H1 (cell line): ENCODE data around the gene ENTPD2. TPM values are rescaled to one million over a fixed set of nuclear protein-coding genes. Genes with fewer than 3 reads are reported as not detected.
A peak's percentile ranks its signal among the peaks of the same experiment; 100 is the strongest.

Source experiments
- CTCF ChIA-PET: fragments of 300-600 bp; sonication (Branson Sonifier 250); formaldehyde crosslinking; loops from one replicate; lab custom pipeline; 2021; ENCODE audit not compliant: partially characterized antibody; lab: Charles Lee
- POLR2A ChIA-PET: fragments of 300-600 bp; sonication (Branson Sonifier 250); formaldehyde crosslinking; loops from one replicate; lab custom pipeline; 2021; ENCODE audit warnings: inconsistent platforms; ENCODE audit not compliant: partially characterized antibody; lab: Charles Lee
- DNase-seq, 2 experiments: peaks; one replicate each; pipeline versions ENCODE4 v3.0.0 to v3.0.0-alpha.2; 2010 to 2022; ENCODE audit warnings: low spot score in 2 of 2, low read depth in 1 of 2, mixed read lengths in 1 of 2
- FAIRE-seq: peaks from 2 replicates; lab custom pipeline; 2011; peaks lifted over from hg19 to GRCh38; lab: Jason Lieb, UNC
- H2AFZ ChIP-seq: 2 replicates; pipeline ENCODE4 v1.8.1; 2012; ENCODE audit warnings: low read length, inconsistent platforms
- H2AK5ac ChIP-seq: 2 replicates; pipeline ENCODE4 v1.6.1; 2013; ENCODE audit warnings: low read depth, low read length
- H2BK120ac ChIP-seq: replicated peaks from 2 replicates; pipeline ENCODE3; 2013; ENCODE audit warnings: low read depth, low read length, inconsistent platforms
- H2BK12ac ChIP-seq: 2 replicates; pipeline ENCODE4 v1.6.1; 2013; ENCODE audit warnings: low read depth, low read length
- H2BK15ac ChIP-seq: 2 replicates; pipeline ENCODE4 v1.6.1; 2013; ENCODE audit warnings: low read length
- H2BK20ac ChIP-seq: 2 replicates; pipeline ENCODE4 v1.6.1; 2013; ENCODE audit warnings: low read length
- H2BK5ac ChIP-seq: 2 replicates; pipeline ENCODE4 v1.6.1; 2013; ENCODE audit warnings: low read depth, low read length
- H3K14ac ChIP-seq: 2 replicates; pipeline ENCODE4 v1.6.1; 2013; ENCODE audit warnings: inconsistent platforms; ENCODE audit not compliant: insufficient read length
- H3K18ac ChIP-seq: 2 replicates; pipeline ENCODE4 v1.6.1; 2013; ENCODE audit warnings: low read length; ENCODE audit errors: extremely low read depth
- H3K23ac ChIP-seq: 2 replicates; pipeline ENCODE4 v1.6.1; 2013; ENCODE audit warnings: inconsistent platforms; ENCODE audit not compliant: insufficient read length
- H3K23me2 ChIP-seq: 2 replicates; pipeline ENCODE4 v1.6.1; 2013; ENCODE audit warnings: low read depth, low read length
- H3K27ac ChIP-seq: 2 replicates; pipeline ENCODE4 v1.6.1; 2011; ENCODE audit warnings: low read depth, low read length, inconsistent platforms
- H3K27me3 ChIP-seq, 4 experiments: replicated peaks in 1 of 4; 1 replicate in 1 of 4; 2 replicates in 3 of 4; pipeline versions ENCODE4 v1.6.1 to v1.8.1; 2011 to 2013; ENCODE audit warnings: low read length in 3 of 4, mild to moderate bottlenecking in 3 of 4, inconsistent platforms in 2 of 4, mixed read lengths in 2 of 4, moderate library complexity in 1 of 4; ENCODE audit not compliant: control insufficient read depth in 3 of 4, insufficient read depth in 3 of 4; ENCODE audit errors: extremely low read depth in 1 of 4
- H3K36me3 ChIP-seq, 4 experiments: 2 replicates each; pipeline versions ENCODE4 v1.6.1 to v1.8.1; 2011 to 2013; ENCODE audit warnings: mild to moderate bottlenecking in 4 of 4, low read length in 3 of 4, moderate library complexity in 2 of 4, control low read depth in 1 of 4, inconsistent platforms in 1 of 4; ENCODE audit not compliant: insufficient read depth in 4 of 4, control insufficient read depth in 2 of 4
- H3K4ac ChIP-seq: replicated peaks from 2 replicates; pipeline ENCODE3; 2013; ENCODE audit warnings: low read length, low read depth, mixed read lengths, inconsistent platforms; ENCODE audit not compliant: insufficient read length
- H3K4me1 ChIP-seq, 4 experiments: replicated peaks in 1 of 4; 1 replicate in 1 of 4; 2 replicates in 3 of 4; pipeline versions ENCODE4 v1.6.1 to v1.8.1; 2011 to 2013; ENCODE audit warnings: low read length in 3 of 4, inconsistent platforms in 2 of 4, mixed read lengths in 1 of 4; ENCODE audit not compliant: insufficient read depth in 4 of 4, control insufficient read depth in 3 of 4
- H3K4me2 ChIP-seq, 2 experiments: 2 replicates each; pipeline versions ENCODE4 v1.6.1 to v1.8.1; 2011 to 2013; ENCODE audit warnings: low read depth in 2 of 2, low read length in 2 of 2, control low read depth in 1 of 2, inconsistent platforms in 1 of 2, mild to moderate bottlenecking in 1 of 2; ENCODE audit not compliant: insufficient read depth in 1 of 2
- H3K4me3 ChIP-seq, 4 experiments: fragments of 200-600, 300-600 bp in 1 of 4; sonication (generic), shearing (Covaris generic), sonication (Bioruptor Twin) in 1 of 4; 2 replicates each; pipeline versions ENCODE4 v1.5.1 to v1.8.1; 2011 to 2016; ENCODE audit warnings: low read length in 4 of 4, low read depth in 3 of 4, control low read depth in 2 of 4, inconsistent platforms in 2 of 4, mild to moderate bottlenecking in 2 of 4, mixed read lengths in 1 of 4, moderate library complexity in 1 of 4; ENCODE audit not compliant: insufficient read depth in 2 of 4; ENCODE audit errors: extremely low read depth in 1 of 4
- H3K56ac ChIP-seq: replicated peaks from 2 replicates; pipeline ENCODE3; 2013; ENCODE audit warnings: low read depth, mild to moderate bottlenecking, mixed read lengths, low read length, inconsistent platforms; ENCODE audit not compliant: insufficient read length
- H3K79me1 ChIP-seq: 2 replicates; pipeline ENCODE4 v1.6.1; 2013; ENCODE audit warnings: low read depth, low read length, control low read depth
- H3K79me2 ChIP-seq, 2 experiments: 2 replicates each; pipeline versions ENCODE4 v1.6.1 to v1.8.1; 2012 to 2013; ENCODE audit warnings: low read length in 2 of 2, mild to moderate bottlenecking in 2 of 2, inconsistent platforms in 1 of 2; ENCODE audit not compliant: insufficient read depth in 2 of 2, control insufficient read depth in 1 of 2
- H3K9ac ChIP-seq, 4 experiments: replicated peaks in 1 of 4; 1 replicate in 1 of 4; 2 replicates in 3 of 4; pipeline versions ENCODE4 v1.6.1 to v1.8.1; 2011 to 2013; ENCODE audit warnings: low read depth in 3 of 4, low read length in 3 of 4, control low read depth in 2 of 4, mild to moderate bottlenecking in 2 of 4, moderate library complexity in 2 of 4, inconsistent platforms in 1 of 4; ENCODE audit errors: extremely low read depth in 1 of 4
- H3K9me3 ChIP-seq, 2 experiments: 2 replicates each; pipeline versions ENCODE4 v1.6.1 to v1.8.1; 2012 to 2013; ENCODE audit warnings: mild to moderate bottlenecking in 2 of 2, moderate library complexity in 2 of 2, control low read depth in 1 of 2, inconsistent platforms in 1 of 2, low read depth in 1 of 2, low read length in 1 of 2, mixed read lengths in 1 of 2; ENCODE audit not compliant: insufficient read depth in 2 of 2
- H4K20me1 ChIP-seq, 2 experiments: replicated peaks in 1 of 2; 2 replicates each; pipeline versions ENCODE3 to v1.8.1; 2011 to 2013; ENCODE audit warnings: inconsistent platforms in 2 of 2, low read length in 2 of 2, mild to moderate bottlenecking in 1 of 2; ENCODE audit not compliant: insufficient read depth in 2 of 2, control insufficient read depth in 1 of 2
- H4K5ac ChIP-seq: 2 replicates; pipeline ENCODE4 v1.6.1; 2013; ENCODE audit warnings: low read length, low read depth, mixed read lengths, inconsistent platforms; ENCODE audit not compliant: insufficient read length
- H4K8ac ChIP-seq: 2 replicates; pipeline ENCODE4 v1.8.0; 2013; ENCODE audit warnings: mild to moderate bottlenecking, moderate library complexity, low read length, inconsistent platforms; ENCODE audit not compliant: insufficient read depth; ENCODE audit errors: extremely low read depth
- H4K91ac ChIP-seq: replicated peaks from 2 replicates; pipeline ENCODE3; 2013; ENCODE audit warnings: low read length, mixed read lengths, inconsistent platforms; ENCODE audit not compliant: insufficient read length
- BCL11A ChIP-seq, 2 experiments: IDR thresholded peaks; one replicate each; pipeline ENCODE4 v1.6.1; 2011; ENCODE audit warnings: low read depth in 2 of 2, low read length in 2 of 2, mild to moderate bottlenecking in 2 of 2
- EZH2 ChIP-seq: fragments of 200-600 bp; sonication (generic); IDR thresholded peaks from 2 replicates; pipeline ENCODE4 v1.7.1; 2012; ENCODE audit warnings: low read depth, mild to moderate bottlenecking, moderate library complexity, low read length, inconsistent platforms; ENCODE audit not compliant: severe bottlenecking
- MAX ChIP-seq: IDR thresholded peaks from 2 replicates; pipeline ENCODE4 v1.6.1; 2012; ENCODE audit warnings: inconsistent platforms
- ZNF274 ChIP-seq: IDR thresholded peaks from 2 replicates; pipeline ENCODE4 v1.7.0; 2012; ENCODE audit warnings: low read length, borderline replicate concordance; ENCODE audit errors: extremely low read depth
- WGBS, 2 experiments: shearing (Covaris generic) in 1 of 2; methylation state at CpG; one replicate each; pipeline versions ENCODE4 v1.1.6 to v1.1.7; 2013 to 2015; ENCODE audit warnings: low lambda C conversion rate in 2 of 2, mixed read lengths in 2 of 2, inconsistent platforms in 1 of 2, low coverage in 1 of 2, missing lambda C conversion rate in 1 of 2; ENCODE audit not compliant: insufficient replicate concordance in 2 of 2, insufficient coverage in 1 of 2, insufficient read length in 1 of 2; ENCODE audit errors: extremely low coverage in 1 of 2, missing lambda C conversion rate in 1 of 2; 5-methylcytosine and 5-hydroxymethylcytosine counted together
- polyA plus RNA-seq, 7 experiments: library from polyadenylated mRNA; depleted of rRNA in 3 of 7; stranded (reverse) in 5 of 7; unstranded in 2 of 7; fragments of >200 nt in 5 of 7; fragments of 200-250 nt in 2 of 7; gene quantifications; 1 replicate in 5 of 7; 2 replicates in 1 of 7; 4 replicates in 1 of 7; pipeline versions ENCODE4 v1.2.1 to v1.2.3, GENCODE V29; 2011 to 2013; ENCODE audit warnings: missing spikeins in 2 of 7, mixed read lengths in 2 of 7
- total RNA-seq: library from RNA; stranded (reverse); fragmentation: NEBNext Ultra II Directional; extraction: Animal tissue kit (Norgen Biotek cat#: 25700); gene quantifications from 2 replicates; pipeline ENCODE4 v1.2.1, GENCODE V29; 2021
- TF ChIP-seq, protein P1 (sequence below): IDR thresholded peaks from 2 replicates; pipeline ENCODE4 v1.6.1; 2012; ENCODE audit warnings: inconsistent platforms

The ENTPD2 gene
- total and polyA plus RNA-seq, 2 of the 8 experiments (the other 6 are each of a cell fraction or from before 2014, with no cell fraction given), result 0.65 to 3.8 TPM

DNA sequence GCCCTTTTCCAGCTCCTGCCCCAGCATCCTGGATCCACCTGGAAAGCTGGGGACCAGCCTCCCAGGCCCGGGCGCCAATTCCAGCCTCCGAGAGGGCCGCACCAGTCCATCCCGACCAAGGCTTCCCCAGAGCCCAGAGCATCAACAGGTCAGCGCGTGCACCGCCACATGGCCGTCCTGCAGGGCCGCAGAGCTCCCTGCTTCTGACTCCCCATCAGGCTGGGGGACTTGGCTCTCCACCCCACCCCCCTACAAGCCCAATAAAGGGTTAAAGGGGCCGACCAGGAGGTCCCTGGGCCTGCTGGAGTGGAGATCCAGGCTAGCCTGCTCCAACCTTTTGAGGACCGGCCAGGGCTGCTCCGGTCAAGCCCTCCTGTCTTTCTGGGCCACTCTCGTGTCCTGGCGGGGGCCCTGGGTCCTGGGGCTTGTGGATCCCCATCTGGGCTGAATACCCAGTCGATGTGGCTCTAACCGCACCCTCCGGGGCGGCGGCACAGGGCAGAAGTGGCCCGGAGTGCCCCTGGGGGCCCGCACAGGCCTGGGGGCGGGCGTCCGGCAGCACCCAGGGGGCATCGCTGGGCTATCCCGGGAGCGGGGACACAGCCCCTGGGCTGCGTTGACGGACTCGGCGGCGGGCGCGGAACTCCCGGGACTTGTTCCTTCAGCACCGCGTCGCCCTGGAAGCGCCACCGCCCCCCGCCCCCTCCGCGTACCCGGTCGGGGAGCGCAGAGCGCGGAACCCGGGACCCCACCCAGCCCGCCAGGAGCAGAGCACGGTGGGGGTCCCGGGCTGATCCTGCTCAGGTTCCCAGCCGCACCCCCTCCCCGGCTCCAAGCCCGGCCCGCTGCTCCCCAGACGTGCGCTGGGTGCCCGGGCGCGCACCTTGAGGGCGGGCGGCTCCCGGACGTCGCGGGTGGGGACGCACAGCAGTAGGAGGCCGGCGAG, 590 bp downstream of the ENTPD2 start:
- Histone ChIP-seq H4K20me1 (peaks cover 1 to 9% of the 10 kb centered on the region in 2 experiments), H3K4me1 (peaks cover 0 to 23% (median 14%) of the 10 kb centered on the region in 4 experiments; a peak in 5 of 7 replicates), H2AFZ (no peak overlapping the region), H3K14ac (no peak overlapping the region), H2BK5ac (no peak overlapping the region), H3K4ac (no peak overlapping the region), H3K27ac (no peak overlapping the region), H4K8ac (peak overlapping the region; percentile 25; the same call in 1 of the 2 replicates), H3K23me2 (peaks cover 10% of the 10 kb centered on the region; the same call in 1 of the 2 replicates), H3K79me2 (no peaks in the 10 kb centered on the region), H3K9ac (no peak overlapping the region), H3K9me3 (no peaks in the 10 kb centered on the region), H3K23ac (no peak overlapping the region), H4K5ac (no peak overlapping the region), H3K27me3 (peaks cover 19 to 67% (median 54%) of the 10 kb centered on the region in 4 experiments), H4K91ac (no peak overlapping the region), H3K4me2 (peak overlapping the region; percentile 62 to 65), H2AK5ac (no peak overlapping the region)
- ChIA-PET CTCF (interaction anchor here (0.7 to 8.6 kb wide), 11 partner anchors 11 to 189 kb away, joined by 3 to 291 read pairs (median 5); partner anchors contain the start of genes ABCA2 and SAPCD2), POLR2A (interaction anchor here (0.6 to 1.5 kb wide), 7 partner anchors 7 to 326 kb away, joined by 3 to 4 read pairs (median 3); partner anchors contain the start of gene TUBB4B)
- 38% methylated on average over 23 of the region's 71 CpGs; no CpG with 5 or more reads in 1 of the 2 experiments for WGBS, 2 experiments
- no peak for DNase-seq
- FAIRE-seq, result no peak
- TF ChIP-seq BCL11A (IDR thresholded peaks at IDR 0.05; ENCODE audit: low read depth in 2 of 2, low read length in 2 of 2) (no peak), ZNF274 (no peak), MAX (peak; percentile 73; the same call in 1 of the 2 replicates), EZH2 (peak; percentile 73)
- TF ChIP-seq, protein P1, sequence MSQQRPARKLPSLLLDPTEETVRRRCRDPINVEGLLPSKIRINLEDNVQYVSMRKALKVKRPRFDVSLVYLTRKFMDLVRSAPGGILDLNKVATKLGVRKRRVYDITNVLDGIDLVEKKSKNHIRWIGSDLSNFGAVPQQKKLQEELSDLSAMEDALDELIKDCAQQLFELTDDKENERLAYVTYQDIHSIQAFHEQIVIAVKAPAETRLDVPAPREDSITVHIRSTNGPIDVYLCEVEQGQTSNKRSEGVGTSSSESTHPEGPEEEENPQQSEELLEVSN, result peak; percentile 44; the same call in 1 of the 2 replicates
- TF ChIP-seq, all 59 proteins: peak for 3
- Histone ChIP-seq H2BK120ac (no peak overlapping the region), H2BK12ac (no peak overlapping the region), H3K56ac (no peak overlapping the region), H2BK20ac (no peak overlapping the region), H3K79me1 (no peaks in the 10 kb centered on the region), H2BK15ac (no peak overlapping the region), H3K4me3 (peak overlapping the region; percentile 18 to 65 (median 31); a peak in 5 of 8 replicates), H3K36me3 (no peaks in the 10 kb centered on the region), H3K18ac (peak overlapping the region; percentile 19; the same call in 1 of the 2 replicates)
